DMS 273 (cell line): ENCODE results near the gene VIT.
"Not testable (repeated sequence)": the region's sequence is repeated elsewhere in the genome, so short reads cannot be mapped to it uniquely, and the experiment has no call there.

Experiments used
- DNase-seq: peaks from one replicate; lab custom pipeline; 2025; ENCODE audit not compliant: unreplicated experiment; lab: John Stamatoyannopoulos, UW

The VIT gene

DNA sequence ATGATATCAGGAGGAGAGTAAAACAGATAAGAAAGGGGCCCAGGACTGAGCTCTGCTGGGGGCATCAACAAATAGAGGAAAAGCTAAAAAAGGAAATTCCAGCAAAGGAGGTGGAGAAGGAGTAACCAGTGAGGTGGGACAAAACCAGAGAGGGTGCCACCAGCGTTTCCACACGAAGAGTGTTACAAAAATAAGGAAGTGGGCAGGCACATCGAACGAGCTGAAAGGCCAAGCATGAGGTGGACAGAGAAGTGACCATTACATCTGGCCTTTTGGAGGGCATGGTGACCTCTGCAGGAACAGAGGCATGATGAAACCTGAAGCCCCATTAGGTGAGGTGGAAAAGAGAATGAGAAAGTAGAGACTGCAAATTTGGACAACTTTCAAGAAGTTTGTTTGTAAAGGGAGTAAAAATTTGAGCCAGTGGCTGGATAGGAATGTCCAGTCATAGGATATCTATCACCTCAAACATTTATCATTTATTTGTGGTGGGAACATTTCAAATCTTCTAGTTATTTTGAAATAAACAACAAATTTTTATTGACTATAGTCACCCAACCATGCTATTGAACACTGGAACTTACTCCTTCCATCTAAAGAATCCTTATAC, 18.4 kb upstream of the VIT start:
- no peak for DNase-seq

DNA sequence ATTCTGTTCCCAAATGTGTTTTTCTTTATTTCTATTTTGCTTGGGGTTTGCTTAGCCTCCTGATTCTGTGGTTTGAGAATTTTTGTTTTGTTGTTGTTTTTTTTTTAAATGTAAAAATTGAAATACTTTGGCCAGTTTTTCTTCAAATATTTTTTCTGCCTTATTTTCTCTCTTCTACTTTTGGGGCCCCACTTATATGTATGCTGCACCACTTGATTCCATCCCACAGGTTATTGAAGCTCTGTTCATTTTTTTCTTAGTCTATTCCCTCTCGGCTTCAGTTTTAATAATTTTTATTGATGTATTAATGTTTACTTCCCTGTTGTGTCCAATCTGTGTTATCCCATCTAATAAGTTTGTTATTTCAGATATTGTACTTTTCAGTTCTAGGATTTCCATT, 17.7 kb upstream of the VIT start:
- DNase-seq: no peak

DNA sequence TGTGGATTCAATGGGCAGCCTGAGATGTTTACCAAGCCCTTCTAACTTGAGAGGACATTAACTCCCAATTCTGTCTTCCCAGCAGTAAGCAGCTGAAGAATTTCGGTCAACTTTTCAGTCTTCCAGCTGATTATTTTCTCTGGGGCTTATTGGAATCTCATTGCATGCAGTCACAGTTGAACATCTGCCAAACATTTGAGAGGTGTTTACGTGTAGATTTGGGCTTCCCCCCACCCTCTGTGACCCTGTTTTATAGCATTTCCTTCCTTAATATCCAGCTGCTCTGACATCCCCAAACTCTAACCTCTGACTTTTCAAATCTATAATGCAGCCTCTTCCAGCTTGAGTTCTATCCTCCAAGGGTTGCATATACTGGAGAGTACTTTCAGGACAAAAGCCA, 16.5 kb upstream of the VIT start:
- DNase-seq: no peak

DNA sequence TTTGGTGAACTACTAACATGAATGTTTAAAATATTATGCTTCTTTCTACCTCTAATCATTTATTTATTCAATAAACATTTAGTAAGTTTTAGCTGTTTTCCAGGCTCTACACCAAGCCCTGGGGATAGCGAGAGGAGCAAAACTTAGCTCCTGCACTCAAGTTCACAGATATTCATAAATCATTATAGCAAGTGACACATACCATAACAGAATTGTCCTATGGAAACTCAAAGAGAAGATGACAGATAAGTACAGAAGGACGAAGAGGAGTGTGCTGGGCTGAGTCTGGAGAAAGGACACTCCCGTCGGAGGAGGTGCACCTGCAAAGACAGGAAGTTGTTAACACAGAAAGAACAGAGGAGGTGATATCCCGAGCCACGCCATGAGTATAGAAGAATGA, 13.9 kb upstream of the VIT start:
- DNase-seq: no peak

GRCh38 chr2:36683002-36683401, 13.5 kb upstream of the VIT start:
- DNase-seq: no peak

- not testable (repeated sequence) for DNase-seq
Measured at GRCh38 chr2:36688291-36688690, 8.2 kb upstream of the VIT start.

DNA sequence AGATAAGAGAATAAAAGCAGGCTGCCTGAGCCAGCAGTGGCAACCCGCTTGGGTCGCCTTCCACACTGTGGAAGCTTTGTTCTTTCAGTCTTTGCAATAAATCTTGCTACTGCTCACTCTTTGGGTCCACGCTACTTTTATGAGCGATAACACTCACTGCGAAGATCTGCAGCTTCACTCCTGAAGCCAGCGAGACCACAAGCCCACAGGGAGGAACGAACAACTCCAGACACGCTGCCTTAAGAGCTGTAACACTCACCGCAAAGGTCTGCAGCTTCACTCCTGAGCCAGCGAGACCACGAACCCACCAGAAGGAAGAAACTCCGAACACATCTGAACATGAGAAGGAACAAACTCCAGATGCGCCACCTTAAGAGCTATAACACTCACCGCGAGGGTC, 7.5 kb upstream of the VIT start:
- DNase-seq: not testable (repeated sequence)

GRCh38 chr2:36692121-36692520, 4.4 kb upstream of the VIT start:
- DNase-seq: no peak

GRCh38 chr2:36693825-36694224, 2.7 kb upstream of the VIT start:
- no peak for DNase-seq

- DNase-seq: peak; percentile 16
Measured at GRCh38 chr2:36695746-36696415, 626 bp upstream of the VIT start.

DNA sequence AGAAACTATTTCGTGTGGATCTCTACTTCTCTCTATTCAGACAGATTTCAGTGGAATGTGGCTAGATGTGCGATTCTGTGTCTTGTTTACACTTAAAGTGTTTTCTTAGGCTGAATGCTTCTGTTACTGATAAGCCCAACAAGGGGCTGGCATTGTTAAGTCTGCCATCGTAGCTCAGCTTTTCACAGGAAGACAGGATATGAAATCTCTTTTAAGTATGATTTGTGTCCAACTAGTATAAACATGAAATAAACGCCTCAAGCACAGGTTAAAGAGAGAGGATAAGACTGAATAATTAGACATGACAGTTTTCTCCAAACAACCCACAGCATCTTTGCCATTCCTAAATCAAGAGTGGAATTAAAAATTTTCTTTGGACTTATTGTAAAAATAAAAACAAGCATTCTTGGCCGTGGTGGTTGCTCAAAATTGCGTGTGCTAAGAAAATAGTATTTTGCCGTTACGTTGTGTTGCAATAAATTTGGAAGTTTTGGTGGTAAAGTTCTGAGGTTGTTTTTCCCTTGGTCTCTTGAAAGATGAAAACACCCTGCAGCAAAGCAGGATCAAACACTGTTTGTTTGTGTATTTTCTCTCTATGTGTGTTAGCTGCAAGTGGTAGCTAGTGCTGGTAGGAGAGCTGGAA, 1.0 kb downstream of the VIT start:
- no peak for DNase-seq

DNA sequence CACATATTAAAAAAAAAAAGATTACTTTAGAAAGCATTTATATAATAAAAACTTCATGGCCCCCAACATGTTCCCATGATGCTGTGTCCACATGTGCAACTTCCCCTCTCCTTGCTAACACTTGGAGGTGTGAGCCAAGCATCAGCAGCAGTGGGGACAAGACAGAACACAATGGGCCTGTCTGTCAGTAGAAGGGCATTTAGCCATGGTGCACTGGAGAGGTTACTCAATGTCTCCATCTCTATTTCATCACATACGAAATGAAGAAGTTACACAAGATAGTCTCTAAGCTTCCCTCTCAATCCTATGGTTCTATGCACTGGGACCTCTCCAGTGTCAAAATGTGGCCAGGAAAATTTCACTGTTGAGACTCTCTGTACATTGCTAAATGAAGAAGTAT, 2.5 kb downstream of the VIT start:
- DNase-seq: no peak

DNA sequence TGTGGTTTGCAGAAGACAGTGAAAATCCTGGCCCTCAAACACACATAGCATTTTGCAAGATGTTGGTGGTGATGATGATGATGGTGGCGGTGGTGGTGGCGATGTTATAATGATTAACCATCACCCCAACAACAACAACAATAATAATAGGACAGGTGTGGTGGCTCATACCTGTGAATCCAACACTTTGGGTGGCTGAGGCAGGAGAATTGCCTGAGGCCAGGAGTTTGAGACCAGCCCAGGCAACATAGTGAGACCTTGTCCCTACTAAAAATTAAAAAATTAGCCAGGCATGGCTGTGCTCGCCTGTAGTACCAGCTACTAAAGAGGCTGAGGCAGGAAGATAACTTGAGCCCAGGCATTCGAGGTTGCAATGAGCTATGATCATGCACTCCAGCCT, 3.8 kb downstream of the VIT start:
- DNase-seq: no peak

DNA sequence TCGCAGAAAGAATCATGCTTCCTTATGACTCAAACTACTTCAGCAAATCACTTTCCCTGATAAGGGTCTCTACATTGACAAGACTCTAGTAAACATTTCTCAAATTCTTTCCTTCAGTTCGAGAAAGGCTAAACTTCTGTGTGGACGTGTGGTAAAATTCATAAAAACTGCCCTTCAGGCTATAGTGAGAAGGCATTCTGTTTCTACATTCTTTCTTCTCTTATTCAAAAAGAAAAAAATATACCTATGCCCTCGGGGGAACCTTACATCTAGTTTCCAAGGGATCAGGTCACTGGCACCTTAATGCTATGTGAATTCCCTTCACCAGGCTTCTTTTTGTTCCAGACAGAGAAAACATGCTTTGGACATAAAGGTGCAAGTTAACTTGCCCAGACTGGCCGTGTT, 4.9 kb downstream of the VIT start:
- DNase-seq: no peak

DNA sequence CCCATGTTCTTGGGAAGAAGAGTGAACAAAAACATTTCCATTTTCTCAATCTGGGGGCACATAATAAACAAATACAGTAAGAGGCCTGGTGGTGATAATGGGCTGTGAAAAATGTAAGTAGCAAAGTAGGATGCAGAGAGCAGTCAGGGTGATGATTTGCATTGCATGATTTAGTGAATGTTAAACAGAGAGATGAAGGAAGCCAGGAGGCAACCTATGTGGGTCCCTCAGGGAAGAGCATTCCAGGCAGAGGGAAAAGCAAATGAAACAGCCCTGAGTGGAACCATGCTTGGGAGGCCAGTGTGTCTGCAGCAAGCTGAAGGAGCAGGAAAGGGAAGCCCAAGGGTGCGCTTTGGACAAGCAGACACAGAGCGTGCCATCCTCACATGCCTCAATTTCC, 5.4 kb downstream of the VIT start:
- DNase-seq: no peak

DNA sequence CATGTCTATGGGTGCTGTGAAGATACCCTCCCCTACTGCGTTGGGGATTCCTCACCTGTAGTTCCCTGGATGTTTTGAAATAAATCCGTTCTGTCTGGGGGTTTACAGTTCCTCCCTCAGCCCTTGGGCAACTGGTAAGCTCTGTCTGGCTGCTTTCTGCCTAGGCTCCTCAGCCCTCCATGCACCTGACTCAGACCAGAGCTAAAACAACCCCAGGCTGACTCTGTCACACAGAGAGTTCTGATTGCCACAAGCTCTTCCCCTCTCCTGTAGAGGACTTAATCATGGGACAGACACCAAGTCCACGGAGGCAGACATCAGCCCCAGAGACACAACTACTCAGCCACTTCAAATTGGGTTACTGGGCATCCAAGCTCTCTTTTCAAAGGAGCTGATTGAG, 6.3 kb downstream of the VIT start:
- DNase-seq: no peak

GRCh38 chr2:36704475-36705150, 8.1 kb downstream of the VIT start:
- no peak for DNase-seq

DNA sequence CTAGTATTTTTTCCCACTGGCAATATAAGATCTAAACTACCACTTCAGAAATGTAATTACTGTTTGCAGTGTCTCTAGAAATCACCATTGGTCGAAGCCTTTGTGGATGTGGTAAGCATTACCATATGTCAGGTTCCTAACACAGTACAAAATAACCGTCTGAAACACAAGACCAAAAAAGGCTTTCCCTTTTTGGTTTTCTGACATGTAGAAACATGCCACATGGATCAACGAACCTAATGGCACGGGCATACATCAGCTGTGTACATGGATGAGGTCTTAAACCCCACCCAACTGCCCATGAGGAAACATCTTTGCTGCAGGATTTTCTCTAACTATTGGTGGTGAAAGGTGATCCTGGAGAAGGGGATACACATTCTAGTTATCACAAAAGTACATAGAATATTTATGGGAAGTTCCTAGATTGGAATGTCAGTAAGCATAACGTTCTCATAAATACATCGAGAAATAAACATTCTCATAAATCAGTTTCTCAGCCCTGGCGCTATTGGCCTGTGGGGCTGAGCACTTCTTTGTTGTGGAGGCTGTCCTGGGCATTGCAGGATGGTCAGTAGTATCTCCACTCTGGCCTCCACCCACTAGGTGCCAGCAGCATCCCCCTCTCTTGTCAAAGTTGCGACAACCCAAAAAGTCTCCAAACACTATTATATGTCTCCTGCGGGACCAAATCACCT, 9.0 kb downstream of the VIT start:
- peak; percentile 7 for DNase-seq

- DNase-seq: no peak
Measured at GRCh38 chr2:36706021-36706876, 9.7 kb downstream of the VIT start.

GRCh38 chr2:36707050-36707449, 10.5 kb downstream of the VIT start:
- DNase-seq: no peak
